Prostate gland (tissue), 2 donors: ENCODE data around the gene MARF1. TPM values are rescaled to one million over a fixed set of nuclear protein-coding genes. Genes with fewer than 3 reads are reported as not detected.

Experiments
- DNase-seq: peaks from one replicate; pipeline ENCODE4 v3.0.0-alpha.2; 2019; ENCODE audit warnings: low spot score
- H3K27ac ChIP-seq, 2 donors: fragments of 200-600 bp; sonication (generic); 2 replicates each; pipeline ENCODE4 v1.5.1; 2017 to 2019
- H3K27me3 ChIP-seq: fragments of 200-600 bp; sonication (generic); replicated peaks from 2 replicates; pipeline ENCODE4 v1.5.1; 2019; ENCODE audit not compliant: insufficient read depth
- H3K36me3 ChIP-seq, 2 donors: fragments of 200-600 bp; sonication (generic); 1 replicate in 1 of 2; 2 replicates in 1 of 2; pipeline versions ENCODE4 v1.5.1 to v1.8.1; 2017 to 2019
- H3K4me1 ChIP-seq: fragments of 200-600 bp; sonication (generic); replicated peaks from 2 replicates; pipeline ENCODE4 v1.5.1; 2019
- H3K4me3 ChIP-seq, 2 donors: fragments of 200-600 bp; sonication (generic); 2 replicates each; pipeline ENCODE4 v1.5.1; 2017 to 2019
- H3K9me3 ChIP-seq: fragments of 200-600 bp; sonication (generic); 2 replicates; pipeline ENCODE4 v1.5.1; 2017
- POLR2A ChIP-seq: fragments of 450-650 bp; IDR thresholded peaks from one replicate; pipeline ENCODE4 v1.6.1; 2016; ENCODE audit warnings: antibody characterized with exemption, mild to moderate bottlenecking
- POLR2AphosphoS5 ChIP-seq: sonication (generic); formaldehyde crosslinking; IDR thresholded peaks from one replicate; pipeline ENCODE4 v1.6.1; 2017; ENCODE audit warnings: antibody characterized with exemption
- WGBS: methylation state at CpG from one replicate; pipeline ENCODE4 v1.1.5; 2018; 5-methylcytosine and 5-hydroxymethylcytosine counted together
- intact Hi-C: fragments of 100-400 bp; cut with DNase I; formaldehyde crosslinking; loops from one replicate; pipeline ENCODE4 v1.14.2; 2022
- total RNA-seq, 2 donors: library from RNA; depleted of rRNA; stranded (reverse); fragments of >200 nt; gene quantifications; one replicate each; pipeline ENCODE4 v1.1.0, GENCODE V29; 2016
- TF ChIP-seq, protein P1 (sequence below), 4 experiments: fragments of 200-600 bp in 2 of 4; fragments of 450-650 bp in 2 of 4; sonication (generic) in 2 of 4; IDR thresholded peaks; 1 replicate in 3 of 4; 2 replicates in 1 of 4; pipeline ENCODE4 v1.5.1; 2016 to 2019; ENCODE audit warnings: antibody characterized with exemption in 4 of 4, mild to moderate bottlenecking in 2 of 4, moderate library complexity in 2 of 4

The MARF1 gene
- total RNA-seq, 2 donors from 2014 or later = 33.3 to 54.2 TPM

DNA sequence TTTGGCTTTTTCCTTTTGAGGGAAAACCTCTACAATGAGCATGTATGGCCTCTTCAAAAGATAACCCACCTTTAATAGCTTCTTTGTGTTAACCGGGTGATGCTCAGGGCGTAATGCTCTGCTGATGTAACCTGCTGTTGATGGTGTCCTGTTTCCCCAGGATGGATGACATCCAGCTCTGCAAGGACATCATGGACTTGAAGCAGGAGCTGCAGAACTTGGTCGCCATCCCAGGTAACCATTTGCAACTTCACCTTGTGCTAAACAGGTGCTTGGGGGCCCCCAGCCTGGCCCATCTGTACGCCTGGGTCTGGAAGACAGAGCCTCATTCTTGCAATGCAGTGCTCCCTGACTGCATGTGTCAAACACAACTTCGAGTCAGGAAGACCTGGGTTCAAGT, 75.1 kb downstream of the MARF1 start:
- H3K4me1 ChIP-seq = no peaks in the 10 kb centered on the region
- WGBS = 95% methylated on average over 5 of the region's 5 CpGs
- no peak overlapping the region for H3K4me3 ChIP-seq
- DNase-seq = no peak
- no peak overlapping the region for H3K27ac ChIP-seq
- intact Hi-C loops = no loop called here
- no peaks in the 10 kb centered on the region for H3K36me3 ChIP-seq
- no peaks in the 10 kb centered on the region for H3K9me3 ChIP-seq
- TF ChIP-seq, protein P1, sequence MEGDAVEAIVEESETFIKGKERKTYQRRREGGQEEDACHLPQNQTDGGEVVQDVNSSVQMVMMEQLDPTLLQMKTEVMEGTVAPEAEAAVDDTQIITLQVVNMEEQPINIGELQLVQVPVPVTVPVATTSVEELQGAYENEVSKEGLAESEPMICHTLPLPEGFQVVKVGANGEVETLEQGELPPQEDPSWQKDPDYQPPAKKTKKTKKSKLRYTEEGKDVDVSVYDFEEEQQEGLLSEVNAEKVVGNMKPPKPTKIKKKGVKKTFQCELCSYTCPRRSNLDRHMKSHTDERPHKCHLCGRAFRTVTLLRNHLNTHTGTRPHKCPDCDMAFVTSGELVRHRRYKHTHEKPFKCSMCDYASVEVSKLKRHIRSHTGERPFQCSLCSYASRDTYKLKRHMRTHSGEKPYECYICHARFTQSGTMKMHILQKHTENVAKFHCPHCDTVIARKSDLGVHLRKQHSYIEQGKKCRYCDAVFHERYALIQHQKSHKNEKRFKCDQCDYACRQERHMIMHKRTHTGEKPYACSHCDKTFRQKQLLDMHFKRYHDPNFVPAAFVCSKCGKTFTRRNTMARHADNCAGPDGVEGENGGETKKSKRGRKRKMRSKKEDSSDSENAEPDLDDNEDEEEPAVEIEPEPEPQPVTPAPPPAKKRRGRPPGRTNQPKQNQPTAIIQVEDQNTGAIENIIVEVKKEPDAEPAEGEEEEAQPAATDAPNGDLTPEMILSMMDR (IDR thresholded peaks at IDR 0.05) = no peak
- no peak for TF ChIP-seq POLR2AphosphoS5
- no peak for TF ChIP-seq POLR2A
- no peaks in the 10 kb centered on the region for H3K27me3 ChIP-seq

DNA sequence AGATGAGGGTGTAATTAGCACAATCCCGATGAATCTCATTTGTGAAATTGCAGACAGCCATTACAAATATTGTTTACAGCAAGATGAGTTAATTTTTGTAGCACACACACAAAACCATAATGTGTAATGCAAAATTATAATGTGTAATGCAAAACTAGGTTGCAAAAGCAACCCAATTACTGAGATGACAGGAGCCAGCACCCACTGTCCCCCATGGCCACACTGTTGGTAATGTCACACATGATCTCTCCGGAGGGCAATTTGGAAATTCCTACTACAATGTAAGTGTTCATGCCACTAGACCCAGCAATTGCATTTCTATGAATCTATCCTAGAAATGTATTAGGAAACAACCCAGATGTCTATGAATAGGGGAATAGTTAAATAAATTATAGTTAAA, 76.9 kb downstream of the MARF1 start:
- Histone ChIP-seq H3K36me3 (no peaks in the 10 kb centered on the region), H3K4me3 (no peak overlapping the region), H3K27ac (no peak overlapping the region), H3K27me3 (no peaks in the 10 kb centered on the region), H3K9me3 (no peaks in the 10 kb centered on the region), H3K4me1 (no peaks in the 10 kb centered on the region)
- intact Hi-C loops = no loop called here
- TF ChIP-seq, protein P1 (IDR thresholded peaks at IDR 0.05) = no peak
- TF ChIP-seq POLR2A = no peak
- TF ChIP-seq POLR2AphosphoS5 = no peak
- no peak for DNase-seq
- WGBS = 89% methylated on average over 2 of the region's 2 CpGs

DNA sequence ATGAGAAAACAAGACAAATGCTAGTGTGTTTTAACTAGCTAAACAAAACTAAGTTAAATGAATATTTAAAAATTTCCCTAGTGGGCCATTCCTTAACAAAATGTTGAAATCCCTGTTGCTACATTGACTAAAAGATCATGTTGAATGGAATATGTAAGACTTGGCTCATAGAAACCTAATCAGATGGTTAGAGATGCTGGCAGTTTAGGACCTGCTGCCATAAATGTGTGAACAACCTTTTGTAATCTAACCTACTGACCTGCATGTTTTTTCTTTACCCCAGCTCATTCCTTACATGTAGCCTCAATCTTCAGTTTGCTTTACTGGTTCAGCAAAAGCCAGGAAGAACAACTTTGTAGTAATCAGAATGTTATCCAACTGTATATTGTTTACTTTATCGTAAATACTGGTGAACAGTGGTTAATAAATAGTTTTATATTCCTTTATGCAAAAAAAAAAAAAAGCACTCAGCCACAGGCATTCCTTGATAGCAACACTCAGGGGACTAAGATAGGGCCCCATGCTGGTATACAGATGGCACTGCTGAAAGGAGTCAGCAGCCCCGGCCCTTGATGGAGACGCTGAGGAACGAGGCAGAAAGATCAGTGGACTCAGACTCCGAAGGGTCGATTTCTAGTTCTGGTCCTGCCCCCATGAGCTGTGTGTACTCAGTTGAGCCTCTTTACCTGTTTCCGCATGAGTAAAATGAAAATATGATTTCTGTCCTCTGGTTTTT, 78.2 kb downstream of the MARF1 start:
- intact Hi-C loops = no loop called here
- 90% methylated on average over 7 of the region's 7 CpGs for WGBS
- H3K4me3 ChIP-seq = no peak overlapping the region
- no peaks in the 10 kb centered on the region for H3K27me3 ChIP-seq
- no peaks in the 10 kb centered on the region for H3K4me1 ChIP-seq
- no peaks in the 10 kb centered on the region for H3K9me3 ChIP-seq
- H3K27ac ChIP-seq = no peak overlapping the region
- no peak for TF ChIP-seq POLR2AphosphoS5
- TF ChIP-seq POLR2A = no peak
- TF ChIP-seq, protein P1 (IDR thresholded peaks at IDR 0.05) = no peak
- H3K36me3 ChIP-seq = no peaks in the 10 kb centered on the region
- DNase-seq = no peak

DNA sequence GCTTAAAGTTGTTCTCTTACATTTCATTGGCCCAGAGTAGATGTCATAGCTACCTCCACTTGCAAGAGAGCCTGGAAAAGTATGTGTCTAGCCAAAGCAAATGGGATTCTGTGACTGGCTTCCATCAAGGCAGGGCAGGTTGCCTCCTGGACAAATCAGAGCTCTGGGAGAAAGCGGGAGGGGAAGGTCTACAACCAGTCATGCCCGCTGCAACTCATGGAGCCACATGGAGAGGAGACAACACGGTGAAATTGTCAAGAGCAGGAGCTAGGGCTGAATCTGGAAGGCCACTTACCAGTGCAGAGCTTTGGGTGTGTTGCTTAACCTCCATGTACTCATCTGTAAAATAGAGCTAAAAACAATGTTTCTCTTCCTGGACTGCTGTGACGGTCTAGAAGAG, 83.8 kb downstream of the MARF1 start:
- no peaks in the 10 kb centered on the region for H3K27me3 ChIP-seq
- TF ChIP-seq POLR2A (no peak), POLR2AphosphoS5 (no peak)
- TF ChIP-seq, protein P1 (IDR thresholded peaks at IDR 0.05) = no peak
- no peaks in the 10 kb centered on the region for H3K36me3 ChIP-seq
- H3K27ac ChIP-seq = no peak overlapping the region
- intact Hi-C loops = no loop called here
- 95% methylated on average over 4 of the region's 4 CpGs for WGBS
- no peak for DNase-seq
- no peaks in the 10 kb centered on the region for H3K9me3 ChIP-seq
- H3K4me1 ChIP-seq = no peaks in the 10 kb centered on the region
- no peak overlapping the region for H3K4me3 ChIP-seq

DNA sequence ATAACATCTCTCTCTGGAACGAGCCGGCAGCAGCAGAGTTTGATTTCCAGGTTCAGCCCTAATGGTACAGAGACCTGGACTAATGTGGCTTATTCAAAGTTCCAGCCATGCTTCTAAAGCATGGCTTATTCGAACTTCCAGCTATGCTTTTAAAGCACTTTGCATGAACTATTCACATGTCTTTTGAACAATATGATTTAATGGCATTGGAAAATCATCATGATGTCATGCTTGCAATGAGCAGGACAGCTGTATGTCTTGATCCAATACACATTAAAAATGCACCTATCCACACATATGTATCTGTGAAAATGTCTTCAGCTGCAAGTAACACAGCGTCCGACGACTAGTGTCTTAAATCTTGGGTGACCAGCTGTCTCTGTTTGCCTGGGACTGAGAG, 85.7 kb downstream of the MARF1 start:
- DNase-seq = no peak
- intact Hi-C loops = no loop called here
- H3K4me1 ChIP-seq = no peaks in the 10 kb centered on the region
- H3K27ac ChIP-seq = no peak overlapping the region
- TF ChIP-seq POLR2AphosphoS5 = no peak
- TF ChIP-seq, protein P1 (IDR thresholded peaks at IDR 0.05) = no peak
- no peak for TF ChIP-seq POLR2A
- no peaks in the 10 kb centered on the region for H3K27me3 ChIP-seq
- WGBS = 64% methylated on average over 6 of the region's 6 CpGs
- no peak overlapping the region for H3K4me3 ChIP-seq
- H3K36me3 ChIP-seq = no peaks in the 10 kb centered on the region
- H3K9me3 ChIP-seq = no peaks in the 10 kb centered on the region
